Stomach (tissue), 9 donors: ENCODE data around the gene TTC34. TPM values are rescaled to one million over a fixed set of nuclear protein-coding genes. Genes with fewer than 3 reads are reported as not detected.

Source experiments
- DNase-seq, 2 donors: peaks; one replicate each; pipeline versions ENCODE4 v3.0.0 to v3.0.0-alpha.2; 2013 to 2019
- H3K27ac ChIP-seq, 5 donors: fragments of 200-600 bp in 4 of 5; sonication (generic) in 4 of 5; one replicate each; pipeline ENCODE4 v1.5.1; 2013 to 2019; ENCODE audit warnings: mild to moderate bottlenecking in 1 of 5, moderate library complexity in 1 of 5
- H3K27me3 ChIP-seq, 3 donors: fragments of 200-600 bp; sonication (generic); one replicate each; pipeline ENCODE4 v1.5.1; 2017 to 2019; ENCODE audit warnings: mixed run types in 1 of 3
- H3K36me3 ChIP-seq, 4 donors: fragments of 200-600 bp; sonication (generic); 1 replicate in 3 of 4; 2 replicates in 1 of 4; pipeline ENCODE4 v1.5.1; 2016 to 2019
- H3K4me1 ChIP-seq, 4 donors: fragments of 200-600 bp; sonication (generic); one replicate each; pipeline ENCODE4 v1.5.1; 2016 to 2019
- H3K4me3 ChIP-seq, 4 donors: fragments of 200-600 bp; sonication (generic) in 3 of 4; one replicate each; pipeline ENCODE4 v1.5.1; 2016 to 2019; ENCODE audit warnings: mild to moderate bottlenecking in 1 of 4
- H3K9me3 ChIP-seq, 4 donors: fragments of 200-600 bp; sonication (generic); one replicate each; pipeline ENCODE4 v1.5.1; 2016 to 2019
- CTCF ChIP-seq, 7 experiments: fragments of 450-650 bp in 4 of 7; fragments of 200-600 bp in 3 of 7; sonication (generic) in 3 of 7; IDR thresholded peaks; one replicate each; pipeline ENCODE4 v1.5.1; 2016 to 2019; ENCODE audit warnings: antibody characterized with exemption in 7 of 7, control low read depth in 2 of 7, mild to moderate bottlenecking in 1 of 7
- EP300 ChIP-seq: sonication (generic); formaldehyde crosslinking; IDR thresholded peaks from one replicate; pipeline ENCODE4 v1.6.1; 2017; ENCODE audit warnings: antibody characterized with exemption
- POLR2A ChIP-seq, 4 donors: fragments of 450-650 bp; IDR thresholded peaks; one replicate each; pipeline ENCODE4 v1.6.1; 2016; ENCODE audit warnings: antibody characterized with exemption in 4 of 4, control low read depth in 2 of 4, mild to moderate bottlenecking in 1 of 4, moderate library complexity in 1 of 4
- POLR2AphosphoS5 ChIP-seq, 3 donors: sonication (generic); formaldehyde crosslinking; IDR thresholded peaks; one replicate each; pipeline ENCODE4 v1.6.1; 2016; ENCODE audit warnings: antibody characterized with exemption in 3 of 3
- WGBS, 5 donors: extraction: QIAGEN DNeasy Blood & Tissue Kit in 3 of 5; methylation state at CpG; one replicate each; pipeline versions ENCODE4 v1.1.5 to v1.1.7; 2013 to 2018; 5-methylcytosine and 5-hydroxymethylcytosine counted together
- intact Hi-C: fragments of 100-400 bp; cut with DNase I; formaldehyde crosslinking; loops from one replicate; pipeline ENCODE4 v1.15.1; 2023; ENCODE audit warnings: low total_unique reads
- polyA plus RNA-seq, 3 donors: library from polyadenylated mRNA; stranded (reverse); fragments of 200-250 nt; gene quantifications; one replicate each; pipeline ENCODE4 v1.2.3, GENCODE V29; 2013
- total RNA-seq, 5 donors: library from RNA; depleted of rRNA; stranded (reverse); fragments of >200 nt; gene quantifications; one replicate each; pipeline versions ENCODE4 v1.1.0 to v1.2.3, GENCODE V29; 2014 to 2016
- donor health status: healthy with polysubstance abuse.
- donor health status: Bipolar disorder and iron deficiency.
- donor health status: healthy.

TTC34 gene
- total and polyA plus RNA-seq, 8 donors, result 0.06 to 1.3 (median 0.33) TPM; not detected in 2

GRCh38 chr1:2789164-2789985 is 12.1 kb downstream of the TTC34 start:
- H3K36me3 ChIP-seq, result no peaks in the 10 kb centered on the region
- H3K9me3 ChIP-seq, result peaks cover 5 to 33% (median 27%) of the 10 kb centered on the region in 4 donors
- peaks cover 12 to 86% (median 40%) of the 10 kb centered on the region in 3 donors for H3K27me3 ChIP-seq
- no peak overlapping the region for H3K27ac ChIP-seq
- no peak overlapping the region for H3K4me3 ChIP-seq
- 7 to 25% (median 9%) methylated on average over 20 to 79 of the region's 79 CpGs for WGBS, 5 donors
- H3K4me1 ChIP-seq, result peaks cover 0 to 8% (median 3%) of the 10 kb centered on the region in 4 donors
- no peak for TF ChIP-seq EP300
- no peak for TF ChIP-seq POLR2AphosphoS5 (IDR thresholded peaks at IDR 0.05)
- intact Hi-C loops, result no loop called here
- no peak for DNase-seq

GRCh38 chr1:2788506-2789163 is 12.9 kb downstream of the TTC34 start:
- TF ChIP-seq POLR2A (IDR thresholded peaks at IDR 0.05), result no peak
- TF ChIP-seq CTCF (IDR thresholded peaks at IDR 0.05), result no peak
- TF ChIP-seq EP300, result no peak
- TF ChIP-seq POLR2AphosphoS5 (IDR thresholded peaks at IDR 0.05), result no peak
- WGBS, 5 donors, result 62 to 72% (median 62%) methylated on average over 19 of the region's 19 CpGs
- H3K36me3 ChIP-seq, result no peaks in the 10 kb centered on the region
- H3K27me3 ChIP-seq, result peaks cover 12 to 83% (median 40%) of the 10 kb centered on the region in 3 donors
- peak in 1 of 2 donors; percentile 15 for DNase-seq
- intact Hi-C loops, result no loop called here
- H3K4me1 ChIP-seq, result peaks cover 0 to 8% (median 3%) of the 10 kb centered on the region in 4 donors
- no peak overlapping the region for H3K4me3 ChIP-seq
- peaks cover 0 to 26% (median 20%) of the 10 kb centered on the region in 4 donors for H3K9me3 ChIP-seq
- H3K27ac ChIP-seq, result no peak overlapping the region

GRCh38 chr1:2787163-2787911 is 14.2 kb downstream of the TTC34 start:
- Histone ChIP-seq H3K36me3 (no peaks in the 10 kb centered on the region), H3K27me3 (peaks cover 12 to 80% (median 40%) of the 10 kb centered on the region in 3 donors), H3K27ac (no peak overlapping the region), H3K9me3 (peaks cover 0 to 23% (median 18%) of the 10 kb centered on the region in 4 donors), H3K4me3 (no peak overlapping the region), H3K4me1 (peaks cover 0 to 8% (median 3%) of the 10 kb centered on the region in 4 donors)
- DNase-seq, result peak in 1 of 2 donors; percentile 17
- intact Hi-C loops, result no loop called here
- TF ChIP-seq CTCF (IDR thresholded peaks at IDR 0.05) (no peak), POLR2AphosphoS5 (IDR thresholded peaks at IDR 0.05) (no peak), POLR2A (IDR thresholded peaks at IDR 0.05) (no peak), EP300 (no peak)
- WGBS, 5 donors, result 55 to 68% (median 62%) methylated on average over 14 to 26 of the region's 26 CpGs

- peaks cover 4 to 23% (median 19%) of the 10 kb centered on the region in 4 donors for H3K9me3 ChIP-seq
- no peak for TF ChIP-seq EP300
- TF ChIP-seq POLR2AphosphoS5 (IDR thresholded peaks at IDR 0.05), result no peak
- TF ChIP-seq CTCF (IDR thresholded peaks at IDR 0.05), result peak in 5 of 7 experiments; percentile 32 to 72 (median 48)
- no peak for TF ChIP-seq POLR2A (IDR thresholded peaks at IDR 0.05)
- H3K36me3 ChIP-seq, result no peaks in the 10 kb centered on the region
- no peak overlapping the region for H3K4me3 ChIP-seq
- intact Hi-C loops, result no loop called here
- peaks cover 0 to 8% (median 3%) of the 10 kb centered on the region in 4 donors for H3K4me1 ChIP-seq
- WGBS, 5 donors, result 30 to 37% (median 34%) methylated on average over 11 to 27 of the region's 27 CpGs
- H3K27ac ChIP-seq, result no peak overlapping the region
- H3K27me3 ChIP-seq, result peaks cover 12 to 78% (median 40%) of the 10 kb centered on the region in 3 donors
- peak; percentile 57 to 68 for DNase-seq
These were observed 14.9 kb downstream of the TTC34 start for GRCh38 chr1:2786329-2787162.
